ENCODE measurements around the gene MED26. TPM values are rescaled to one million over a fixed set of nuclear protein-coding genes. Genes with fewer than 3 reads are reported as not detected.

MED26 gene
- total and polyA plus RNA-seq, 9 of the 15 experiments (the other 6 are each of a cell fraction or from before 2014, with no cell fraction given) = 0.71 to 15.1 (median 6.2) TPM

- TF ChIP-seq SMAD1 (IDR thresholded peaks at IDR 0.05; ENCODE audit: low read depth, low read length, partially characterized antibody) = peak; percentile 18
- no peak for TF ChIP-seq IFI16 (CRISPR knock-in tag; IDR thresholded peaks at IDR 0.05)
- 0 out of 2 replicates have a peak, but pooled peaks have one; percentile 25 for TF ChIP-seq JUN (IDR thresholded peaks at IDR 0.05; ENCODE audit: borderline replicate concordance, low read depth, low read length)
- TF ChIP-seq JUN (CRISPR knock-in tag; IDR thresholded peaks at IDR 0.05; ENCODE audit: borderline replicate concordance) = no peak
- no peak for TF ChIP-seq KDM2B (CRISPR knock-in tag; IDR thresholded peaks at IDR 0.05)
- peak; percentile 57; the same call in 1 of the 2 replicates for TF ChIP-seq PML (IDR thresholded peaks at IDR 0.05; ENCODE audit: low read length)
- TF ChIP-seq CCAR2 (IDR thresholded peaks at IDR 0.05; ENCODE audit: low read depth, low read length) = no peak
- TF ChIP-seq MXD1 (CRISPR knock-in tag; IDR thresholded peaks at IDR 0.05; ENCODE audit: borderline replicate concordance, poor library complexity, severe bottlenecking) = no peak
- peak; percentile 92 for TF ChIP-seq CHD2 (IDR thresholded peaks at IDR 0.05; ENCODE audit: low read depth, low read length)
- peak; percentile 43; the same call in 1 of the 2 replicates for TF ChIP-seq CREB3L1 (IDR thresholded peaks at IDR 0.05; ENCODE audit: borderline replicate concordance, low read depth)
- no peak for TF ChIP-seq TSHZ1 (CRISPR knock-in tag; IDR thresholded peaks at IDR 0.05)
- no peak for TF ChIP-seq ZEB2 (IDR thresholded peaks at IDR 0.05)
- TF ChIP-seq NFE2 (IDR thresholded peaks at IDR 0.05; ENCODE audit: low read depth) = no peak
- TF ChIP-seq RBM17 (IDR thresholded peaks at IDR 0.05; ENCODE audit: borderline replicate concordance, low read depth, low read length) = no peak
- 0 out of 2 replicates have a peak, but pooled peaks have one; percentile 67 for TF ChIP-seq TGIF2 (CRISPR knock-in tag; IDR thresholded peaks at IDR 0.05)
- TF ChIP-seq COPS2 (conservative IDR thresholded peaks at IDR 0.05) = no peak
- no peak for TF ChIP-seq ZNF398 (CRISPR knock-in tag; IDR thresholded peaks at IDR 0.05)
- peak; percentile 50; the same call in 1 of the 2 replicates for TF ChIP-seq MAX (CRISPR knock-in tag; IDR thresholded peaks at IDR 0.05)
- TF ChIP-seq ZBTB7A (IDR thresholded peaks at IDR 0.05; ENCODE audit: borderline replicate concordance, control insufficient read depth, low read depth, low read length) = peak; percentile 76; the same call in 1 of the 2 replicates
- TF ChIP-seq CXXC5 (CRISPR knock-in tag; IDR thresholded peaks at IDR 0.05) = peak; percentile 72
Observed at GRCh38 chr19:16542045-16542909, 85.7 kb downstream of the MED26 start, which contains the start of gene CHERP (continued).

Data from K562 (cell line).